Neural progenitor cell (in vitro differentiated cells): ENCODE measurements around the gene NRN1L. TPM values are rescaled to one million over a fixed set of nuclear protein-coding genes. Genes with fewer than 3 reads are reported as not detected.

Source experiments
- DNase-seq: peaks from one replicate; pipeline ENCODE4 v3.0.0-alpha.2; 2016; ENCODE audit warnings: low spot score
- H2AFZ ChIP-seq: fragments of 200-600 bp; sonication (generic); replicated peaks from 2 replicates; pipeline ENCODE4 v1.6.1; 2016; ENCODE audit warnings: antibody characterized with exemption
- H3F3A ChIP-seq: fragments of 200-600 bp; sonication (generic); 2 replicates; pipeline ENCODE4 v1.6.1; 2016; ENCODE audit warnings: antibody characterized with exemption, low read depth
- H3K27ac ChIP-seq: fragments of 200-600 bp; sonication (generic); 2 replicates; pipeline ENCODE4 v1.5.1; 2016; ENCODE audit warnings: mild to moderate bottlenecking
- H3K27me3 ChIP-seq: fragments of 200-600 bp; sonication (generic); 2 replicates; pipeline ENCODE4 v1.6.1; 2016; ENCODE audit warnings: mild to moderate bottlenecking, moderate library complexity
- H3K36me3 ChIP-seq: fragments of 200-600 bp; sonication (generic); 2 replicates; pipeline ENCODE4 v1.5.1; 2016
- H3K4me1 ChIP-seq: fragments of 200-600 bp; sonication (generic); 2 replicates; pipeline ENCODE4 v1.6.1; 2016; ENCODE audit warnings: mixed run types
- H3K4me2 ChIP-seq: fragments of 200-600 bp; sonication (generic); 2 replicates; pipeline ENCODE4 v1.6.1; 2016
- H3K4me3 ChIP-seq: fragments of 200-600 bp; sonication (generic); 2 replicates; pipeline ENCODE4 v1.5.1; 2016
- H3K79me2 ChIP-seq: fragments of 200-600 bp; sonication (generic); 2 replicates; pipeline ENCODE4 v1.6.1; 2016; ENCODE audit warnings: low read depth
- H3K9ac ChIP-seq: fragments of 200-600 bp; sonication (generic); 2 replicates; pipeline ENCODE4 v1.6.1; 2016
- H3K9me3 ChIP-seq: fragments of 200-600 bp; sonication (generic); 2 replicates; pipeline ENCODE4 v1.5.1; 2016; ENCODE audit warnings: low read depth
- H4K20me1 ChIP-seq: fragments of 200-600 bp; sonication (generic); 2 replicates; pipeline ENCODE4 v1.6.1; 2016; ENCODE audit warnings: low read depth
- H3K27ac Mint-ChIP-seq: 3 replicates; pipeline ENCODE4 v1.8.0; 2021; ENCODE audit warnings: mixed read lengths
- H3K27me3 Mint-ChIP-seq: 2 replicates; pipeline ENCODE4 v1.8.0; 2022; ENCODE audit warnings: low read depth, mild to moderate bottlenecking, inconsistent platforms, moderate library complexity, mixed read lengths; ENCODE audit not compliant: insufficient read depth
- H3K36me3 Mint-ChIP-seq: 3 replicates; pipeline ENCODE4 v1.8.0; 2021; ENCODE audit warnings: mixed read lengths
- H3K4me1 Mint-ChIP-seq: 3 replicates; pipeline ENCODE4 v1.8.0; 2021; ENCODE audit warnings: mixed read lengths
- H3K4me3 Mint-ChIP-seq: 3 replicates; pipeline ENCODE4 v1.8.0; 2021; ENCODE audit warnings: mild to moderate bottlenecking, moderate library complexity, mixed read lengths
- H3K9me3 Mint-ChIP-seq: 3 replicates; pipeline ENCODE4 v1.8.0; 2020; ENCODE audit warnings: mixed read lengths
- EZH2 ChIP-seq: fragments of 200-600 bp; sonication (generic); IDR thresholded peaks from 2 replicates; pipeline ENCODE4 v1.6.1; 2017; ENCODE audit warnings: antibody characterized with exemption, mild to moderate bottlenecking, moderate library complexity
- EZH2phosphoT487 ChIP-seq: fragments of 200-600 bp; sonication (generic); IDR thresholded peaks from 2 replicates; pipeline ENCODE4 v1.6.1; 2017; ENCODE audit warnings: antibody characterized with exemption
- total RNA-seq: library from RNA; depleted of rRNA; stranded (reverse); fragments of >200 nt; gene quantifications from 2 replicates; pipeline ENCODE4 v1.2.3, GENCODE V29; 2015; ENCODE audit warnings: low replicate concordance
- TF ChIP-seq, protein P1 (sequence below): fragments of 200-600 bp; sonication (generic); IDR thresholded peaks from 2 replicates; pipeline ENCODE4 v1.5.1; 2017; ENCODE audit warnings: antibody characterized with exemption, mild to moderate bottlenecking

The NRN1L gene
- total RNA-seq, 1 donor from 2014 or later: 0.54 TPM

DNA sequence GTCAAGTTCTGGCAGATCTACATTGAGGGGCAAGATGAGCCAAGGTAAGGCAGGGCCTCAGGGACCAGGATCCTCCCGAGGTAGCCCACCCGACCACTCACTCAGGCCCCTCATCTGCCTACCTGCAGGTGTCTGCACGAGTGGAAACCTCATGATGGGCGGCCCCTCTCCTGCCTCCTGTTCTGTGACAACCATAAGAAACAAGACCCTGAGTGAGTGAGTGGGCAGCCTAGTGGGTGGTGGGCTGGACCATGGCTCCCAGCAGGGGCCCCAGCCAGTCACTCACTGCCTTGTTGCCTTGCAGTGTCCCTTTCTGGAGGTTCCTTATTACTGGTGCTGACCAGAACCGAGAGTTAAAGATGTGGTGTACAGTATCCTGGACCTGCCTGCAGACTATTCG, 6.5 kb upstream of the NRN1L start:
- no peak overlapping the region for H2AFZ ChIP-seq
- Mint-ChIP-seq H3K9me3 (no peaks in the 10 kb centered on the region), H3K4me1 (peaks cover 18% of the 10 kb centered on the region), H3K27ac (no peak overlapping the region), H3K27me3 (peaks cover 2% of the 10 kb centered on the region), H3K36me3 (peaks cover 13% of the 10 kb centered on the region), H3K4me3 (no peak overlapping the region)
- no peak overlapping the region for H3K4me2 ChIP-seq
- H3K4me1 ChIP-seq: peaks cover 5% of the 10 kb centered on the region
- no peak overlapping the region for H3K27ac ChIP-seq
- no peak for DNase-seq
- H4K20me1 ChIP-seq: peaks cover 18% of the 10 kb centered on the region
- TF ChIP-seq, protein P1, sequence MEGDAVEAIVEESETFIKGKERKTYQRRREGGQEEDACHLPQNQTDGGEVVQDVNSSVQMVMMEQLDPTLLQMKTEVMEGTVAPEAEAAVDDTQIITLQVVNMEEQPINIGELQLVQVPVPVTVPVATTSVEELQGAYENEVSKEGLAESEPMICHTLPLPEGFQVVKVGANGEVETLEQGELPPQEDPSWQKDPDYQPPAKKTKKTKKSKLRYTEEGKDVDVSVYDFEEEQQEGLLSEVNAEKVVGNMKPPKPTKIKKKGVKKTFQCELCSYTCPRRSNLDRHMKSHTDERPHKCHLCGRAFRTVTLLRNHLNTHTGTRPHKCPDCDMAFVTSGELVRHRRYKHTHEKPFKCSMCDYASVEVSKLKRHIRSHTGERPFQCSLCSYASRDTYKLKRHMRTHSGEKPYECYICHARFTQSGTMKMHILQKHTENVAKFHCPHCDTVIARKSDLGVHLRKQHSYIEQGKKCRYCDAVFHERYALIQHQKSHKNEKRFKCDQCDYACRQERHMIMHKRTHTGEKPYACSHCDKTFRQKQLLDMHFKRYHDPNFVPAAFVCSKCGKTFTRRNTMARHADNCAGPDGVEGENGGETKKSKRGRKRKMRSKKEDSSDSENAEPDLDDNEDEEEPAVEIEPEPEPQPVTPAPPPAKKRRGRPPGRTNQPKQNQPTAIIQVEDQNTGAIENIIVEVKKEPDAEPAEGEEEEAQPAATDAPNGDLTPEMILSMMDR: no peak
- TF ChIP-seq EZH2 (no peak), EZH2phosphoT487 (no peak)
- H3K9me3 ChIP-seq: no peaks in the 10 kb centered on the region
- H3K27me3 ChIP-seq: no peaks in the 10 kb centered on the region
- peaks cover 28% of the 10 kb centered on the region for H3K79me2 ChIP-seq
- H3F3A ChIP-seq: no peaks in the 10 kb centered on the region
- H3K4me3 ChIP-seq: no peak overlapping the region
- no peaks in the 10 kb centered on the region for H3K36me3 ChIP-seq
- H3K9ac ChIP-seq: no peak overlapping the region

DNA sequence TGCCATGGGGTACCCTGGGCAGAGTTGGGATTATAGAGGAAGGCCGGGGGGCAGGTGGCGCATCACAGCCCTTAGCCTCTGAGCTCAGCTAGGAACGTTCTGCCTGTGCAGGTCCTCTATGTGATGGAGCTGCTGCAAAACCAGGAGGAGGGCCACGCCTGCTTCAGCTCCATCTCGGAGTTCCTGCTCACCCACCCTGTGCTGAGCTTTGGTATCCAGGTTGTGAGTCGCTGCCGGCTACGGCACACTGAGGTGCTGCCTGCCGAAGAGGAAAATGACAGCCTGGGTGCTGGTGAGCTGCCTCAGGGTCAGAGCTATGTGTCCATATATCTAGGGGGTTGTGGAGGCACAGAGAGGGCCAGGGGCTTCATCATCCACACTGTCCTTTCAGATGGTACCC, 5.8 kb upstream of the NRN1L start:
- no peaks in the 10 kb centered on the region for H3K9me3 Mint-ChIP-seq
- no peak for DNase-seq
- Histone ChIP-seq H4K20me1 (peaks cover 21% of the 10 kb centered on the region), H3K4me2 (no peak overlapping the region), H2AFZ (no peak overlapping the region), H3K27me3 (no peaks in the 10 kb centered on the region), H3K79me2 (peaks cover 22% of the 10 kb centered on the region), H3K9ac (no peak overlapping the region), H3K4me1 (peaks cover 3% of the 10 kb centered on the region), H3F3A (peaks cover 6% of the 10 kb centered on the region), H3K9me3 (no peaks in the 10 kb centered on the region), H3K27ac (no peak overlapping the region), H3K4me3 (no peak overlapping the region), H3K36me3 (no peaks in the 10 kb centered on the region)
- H3K27ac Mint-ChIP-seq: no peak overlapping the region
- peaks cover 2% of the 10 kb centered on the region for H3K27me3 Mint-ChIP-seq
- TF ChIP-seq EZH2 (no peak), EZH2phosphoT487 (no peak)
- TF ChIP-seq, protein P1: no peak
- no peak overlapping the region for H3K4me3 Mint-ChIP-seq
- H3K4me1 Mint-ChIP-seq: peaks cover 14% of the 10 kb centered on the region
- H3K36me3 Mint-ChIP-seq: peaks cover 15% of the 10 kb centered on the region

DNA sequence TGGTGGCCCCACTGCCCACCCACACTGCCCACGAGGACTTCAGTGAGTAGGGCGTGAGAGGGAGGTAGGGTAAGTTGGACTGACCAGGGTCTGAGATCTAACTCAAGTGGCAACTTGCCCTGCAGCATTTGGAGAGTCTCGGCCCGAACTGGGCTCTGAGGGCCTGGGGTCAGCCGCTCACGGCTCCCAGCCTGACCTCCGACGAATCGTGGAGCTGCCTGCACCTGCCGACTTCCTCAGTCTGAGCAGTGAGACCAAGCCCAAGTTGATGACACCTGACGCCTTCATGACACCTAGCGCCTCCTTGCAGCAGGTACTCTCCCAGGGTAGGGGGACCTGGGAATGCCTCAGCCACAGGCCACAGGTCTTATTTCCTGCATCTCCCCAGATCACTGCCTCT, 5.2 kb upstream of the NRN1L start:
- Histone ChIP-seq H3K4me2 (no peak overlapping the region), H3K4me1 (peaks cover 3% of the 10 kb centered on the region), H4K20me1 (peaks cover 21% of the 10 kb centered on the region), H3K79me2 (peaks cover 16% of the 10 kb centered on the region), H3K27ac (no peak overlapping the region), H3K36me3 (no peaks in the 10 kb centered on the region), H2AFZ (no peak overlapping the region), H3F3A (peaks cover 12% of the 10 kb centered on the region), H3K27me3 (no peaks in the 10 kb centered on the region), H3K9me3 (no peaks in the 10 kb centered on the region), H3K9ac (no peak overlapping the region), H3K4me3 (no peak overlapping the region)
- Mint-ChIP-seq H3K36me3 (peaks cover 16% of the 10 kb centered on the region), H3K4me1 (peaks cover 10% of the 10 kb centered on the region), H3K4me3 (no peak overlapping the region), H3K27me3 (peaks cover 2% of the 10 kb centered on the region), H3K9me3 (no peaks in the 10 kb centered on the region), H3K27ac (no peak overlapping the region)
- TF ChIP-seq EZH2phosphoT487 (no peak), EZH2 (no peak)
- TF ChIP-seq, protein P1: no peak
- DNase-seq: no peak

DNA sequence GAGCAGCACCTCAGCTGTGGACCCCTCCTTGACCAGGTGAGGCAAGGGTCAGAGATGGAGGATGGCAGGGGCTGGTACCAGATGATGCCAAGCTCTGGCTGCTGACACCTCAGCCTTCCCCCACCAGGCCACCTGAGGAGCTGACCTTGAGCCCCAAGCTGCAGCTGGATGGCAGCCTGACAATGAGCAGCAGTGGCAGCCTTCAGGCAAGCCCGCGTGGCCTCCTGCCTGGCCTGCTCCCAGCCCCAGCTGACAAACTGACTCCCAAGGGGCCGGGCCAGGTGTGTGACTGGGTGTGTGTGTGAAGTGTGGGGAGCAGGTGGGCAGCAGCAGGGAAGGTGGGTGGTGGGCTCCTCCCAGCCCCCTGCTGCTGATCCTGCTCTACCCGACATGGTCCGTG, 4.7 kb upstream of the NRN1L start:
- Mint-ChIP-seq H3K4me1 (peaks cover 9% of the 10 kb centered on the region), H3K9me3 (no peaks in the 10 kb centered on the region), H3K4me3 (no peak overlapping the region), H3K27ac (no peak overlapping the region), H3K36me3 (peaks cover 17% of the 10 kb centered on the region), H3K27me3 (peaks cover 2% of the 10 kb centered on the region)
- Histone ChIP-seq H3K79me2 (peaks cover 11% of the 10 kb centered on the region), H3K9me3 (no peaks in the 10 kb centered on the region), H3K27me3 (no peaks in the 10 kb centered on the region), H3F3A (peaks cover 15% of the 10 kb centered on the region), H3K27ac (no peak overlapping the region), H3K9ac (no peak overlapping the region), H2AFZ (no peak overlapping the region), H3K4me2 (no peak overlapping the region), H3K4me3 (no peak overlapping the region), H4K20me1 (peaks cover 23% of the 10 kb centered on the region), H3K4me1 (peaks cover 7% of the 10 kb centered on the region), H3K36me3 (no peaks in the 10 kb centered on the region)
- DNase-seq: no peak
- TF ChIP-seq EZH2: no peak
- TF ChIP-seq, protein P1: no peak
- TF ChIP-seq EZH2phosphoT487: no peak
